ENCODE measurements around the gene CEP55.

Gene CEP55

GRCh38 chr10:93496322-93497041, at the start of gene CEP55:
CEP55 (plus strand) TSS chr10:93496612; CDS start chr10:93500052, 3,440 bp downstream.
- Mint-ChIP-seq H3K4me3 (peak within 1 kb of the TSS; percentile 80), H3K27ac (peak within 1 kb of the TSS; percentile 75), H3K9me3 (no peaks in the 10 kb centered on the region), H3K4me1 (peaks cover 18% of the 10 kb centered on the region), H3K36me3 (peaks cover 30% of the 10 kb centered on the region)
- DNase-seq (ENCODE audit: low spot score in 2 of 2) (peak; percentile 89 to 95), ATAC-seq (peak; percentile 99)

GRCh38 chr10:93447019-93447418, 49.4 kb upstream of the CEP55 start:
- Mint-ChIP-seq H3K27ac (no peak overlapping the region), H3K4me3 (no peak overlapping the region), H3K9me3 (no peaks in the 10 kb centered on the region), H3K4me1 (peaks cover 9% of the 10 kb centered on the region), H3K36me3 (no peaks in the 10 kb centered on the region)
- ATAC-seq, result no peak
- DNase-seq (ENCODE audit: low spot score in 2 of 2), result no peak

- H3K4me1 Mint-ChIP-seq, result peaks cover 12% of the 10 kb centered on the region
- no peak for DNase-seq (ENCODE audit: low spot score in 2 of 2)
- no peaks in the 10 kb centered on the region for H3K36me3 Mint-ChIP-seq
- H3K4me3 Mint-ChIP-seq, result no peak overlapping the region
- no peak overlapping the region for H3K27ac Mint-ChIP-seq
- no peak for ATAC-seq
- no peaks in the 10 kb centered on the region for H3K9me3 Mint-ChIP-seq
Observed at GRCh38 chr10:93447970-93448369, 48.4 kb upstream of the CEP55 start.

- no peak for DNase-seq (ENCODE audit: low spot score in 2 of 2)
- H3K9me3 Mint-ChIP-seq, result no peaks in the 10 kb centered on the region
- no peaks in the 10 kb centered on the region for H3K36me3 Mint-ChIP-seq
- peak overlapping the region; percentile 51 for H3K27ac Mint-ChIP-seq
- peaks cover 12% of the 10 kb centered on the region for H3K4me1 Mint-ChIP-seq
- H3K4me3 Mint-ChIP-seq, result no peak overlapping the region
- ATAC-seq, result no peak
Observed at GRCh38 chr10:93451244-93451947, 45.0 kb upstream of the CEP55 start.

GRCh38 chr10:93452143-93452542, 44.3 kb upstream of the CEP55 start:
- Mint-ChIP-seq H3K36me3 (no peaks in the 10 kb centered on the region), H3K4me3 (no peak overlapping the region), H3K9me3 (no peaks in the 10 kb centered on the region), H3K4me1 (peaks cover 12% of the 10 kb centered on the region), H3K27ac (no peak overlapping the region)
- ATAC-seq, result peak; percentile 89
- no peak for DNase-seq (ENCODE audit: low spot score in 2 of 2)

GRCh38 chr10:93454146-93454545, 42.3 kb upstream of the CEP55 start:
- Mint-ChIP-seq H3K4me3 (no peak overlapping the region), H3K9me3 (no peaks in the 10 kb centered on the region), H3K27ac (no peak overlapping the region), H3K36me3 (no peaks in the 10 kb centered on the region), H3K4me1 (peaks cover 18% of the 10 kb centered on the region)
- DNase-seq (ENCODE audit: low spot score in 2 of 2) (no peak), ATAC-seq (no peak)

- H3K27ac Mint-ChIP-seq, result no peak overlapping the region
- DNase-seq (ENCODE audit: low spot score in 2 of 2), result no peak
- no peak for ATAC-seq
- H3K4me3 Mint-ChIP-seq, result no peak overlapping the region
- no peaks in the 10 kb centered on the region for H3K36me3 Mint-ChIP-seq
- no peaks in the 10 kb centered on the region for H3K9me3 Mint-ChIP-seq
- peaks cover 19% of the 10 kb centered on the region for H3K4me1 Mint-ChIP-seq
Observed at GRCh38 chr10:93454736-93455135, 41.7 kb upstream of the CEP55 start.

- Mint-ChIP-seq H3K4me3 (no peak overlapping the region), H3K27ac (no peak overlapping the region), H3K9me3 (no peaks in the 10 kb centered on the region), H3K36me3 (no peaks in the 10 kb centered on the region), H3K4me1 (peaks cover 15% of the 10 kb centered on the region)
- DNase-seq (ENCODE audit: low spot score in 2 of 2) (no peak), ATAC-seq (no peak)
Observed at GRCh38 chr10:93456480-93456879, 39.9 kb upstream of the CEP55 start.

GRCh38 chr10:93457511-93457910, 38.9 kb upstream of the CEP55 start:
- H3K9me3 Mint-ChIP-seq, result no peaks in the 10 kb centered on the region
- DNase-seq (ENCODE audit: low spot score in 2 of 2) (no peak), ATAC-seq (no peak)
- no peaks in the 10 kb centered on the region for H3K36me3 Mint-ChIP-seq
- H3K4me3 Mint-ChIP-seq, result no peak overlapping the region
- peaks cover 13% of the 10 kb centered on the region for H3K4me1 Mint-ChIP-seq
- no peak overlapping the region for H3K27ac Mint-ChIP-seq

GRCh38 chr10:93458821-93459257, 37.6 kb upstream of the CEP55 start:
- ATAC-seq, result peak; percentile 47
- no peak for DNase-seq (ENCODE audit: low spot score in 2 of 2)
- H3K4me3 Mint-ChIP-seq, result no peak overlapping the region
- no peaks in the 10 kb centered on the region for H3K9me3 Mint-ChIP-seq
- H3K36me3 Mint-ChIP-seq, result no peaks in the 10 kb centered on the region
- peaks cover 20% of the 10 kb centered on the region for H3K4me1 Mint-ChIP-seq
- H3K27ac Mint-ChIP-seq, result no peak overlapping the region

- H3K4me1 Mint-ChIP-seq, result peaks cover 26% of the 10 kb centered on the region
Observed at GRCh38 chr10:93459466-93459865, 36.9 kb upstream of the CEP55 start.

GRCh38 chr10:93461109-93461806, 35.2 kb upstream of the CEP55 start:
- Mint-ChIP-seq H3K4me3 (no peak overlapping the region), H3K27ac (no peak overlapping the region)

More at GRCh38 chr10:93459466-93459865, 36.9 kb upstream of the CEP55 start:
- no peak overlapping the region for H3K4me3 Mint-ChIP-seq
- no peaks in the 10 kb centered on the region for H3K36me3 Mint-ChIP-seq
- H3K27ac Mint-ChIP-seq, result no peak overlapping the region
- H3K9me3 Mint-ChIP-seq, result no peaks in the 10 kb centered on the region
- no peak for ATAC-seq
- no peak for DNase-seq (ENCODE audit: low spot score in 2 of 2)

GRCh38 chr10:93461807-93462178, 34.6 kb upstream of the CEP55 start:
- peaks cover 28% of the 10 kb centered on the region for H3K4me1 Mint-ChIP-seq
- H3K4me3 Mint-ChIP-seq, result no peak overlapping the region
- no peak for ATAC-seq
- no peaks in the 10 kb centered on the region for H3K9me3 Mint-ChIP-seq
- no peaks in the 10 kb centered on the region for H3K36me3 Mint-ChIP-seq
- H3K27ac Mint-ChIP-seq, result no peak overlapping the region
- DNase-seq (ENCODE audit: low spot score in 2 of 2), result no peak

More at GRCh38 chr10:93461109-93461806, 35.2 kb upstream of the CEP55 start:
- Mint-ChIP-seq H3K9me3 (no peaks in the 10 kb centered on the region), H3K36me3 (no peaks in the 10 kb centered on the region), H3K4me1 (peaks cover 28% of the 10 kb centered on the region)
- no peak for DNase-seq (ENCODE audit: low spot score in 2 of 2)
- no peak for ATAC-seq

- Mint-ChIP-seq H3K4me3 (no peak overlapping the region), H3K27ac (peak overlapping the region; percentile 79), H3K9me3 (no peaks in the 10 kb centered on the region), H3K36me3 (no peaks in the 10 kb centered on the region), H3K4me1 (peaks cover 28% of the 10 kb centered on the region)
- DNase-seq (ENCODE audit: low spot score in 2 of 2), result no peak
- no peak for ATAC-seq
Observed at GRCh38 chr10:93462371-93462770, 34.0 kb upstream of the CEP55 start.

- Mint-ChIP-seq H3K4me3 (peak overlapping the region; percentile 15), H3K9me3 (no peaks in the 10 kb centered on the region), H3K27ac (peak overlapping the region; percentile 79), H3K4me1 (peaks cover 28% of the 10 kb centered on the region), H3K36me3 (no peaks in the 10 kb centered on the region)
- DNase-seq (ENCODE audit: low spot score in 2 of 2), result peak; percentile 10 to 76
- ATAC-seq, result peak; percentile 94
Observed at GRCh38 chr10:93462881-93463280, 33.5 kb upstream of the CEP55 start.
